Parathyroid adenoma (tissue), 2 donors: ENCODE measurements around the gene SMAD7.

Source experiments
- H2AFZ ChIP-seq: fragments of 300-600 bp; sonication (generic); one replicate; pipeline ENCODE4 v1.7.0; 2017; ENCODE audit warnings: antibody characterized with exemption, mild to moderate bottlenecking
- H3K27ac ChIP-seq: fragments of 300-600 bp; sonication (generic); one replicate; pipeline ENCODE4 v1.7.0; 2017
- H3K27me3 ChIP-seq: fragments of 300-600 bp; sonication (generic); one replicate; pipeline ENCODE4 v1.7.0; 2017; ENCODE audit warnings: low read length; ENCODE audit not compliant: control insufficient read depth, insufficient read depth
- H3K36me3 ChIP-seq: fragments of 300-600 bp; sonication (generic); one replicate; pipeline ENCODE4 v1.7.0; 2017; ENCODE audit warnings: low read length; ENCODE audit not compliant: control insufficient read depth, insufficient read depth
- H3K4me1 ChIP-seq: fragments of 300-600 bp; sonication (generic); one replicate; pipeline ENCODE4 v1.7.0; 2017; ENCODE audit warnings: control low read depth
- H3K4me2 ChIP-seq: fragments of 300-600 bp; sonication (generic); one replicate; pipeline ENCODE4 v1.7.0; 2017; ENCODE audit warnings: low read length
- H3K4me3 ChIP-seq: fragments of 300-600 bp; sonication (generic); one replicate; pipeline ENCODE4 v1.7.0; 2017; ENCODE audit warnings: low read depth, low read length
- H3K79me2 ChIP-seq: fragments of 300-600 bp; sonication (generic); one replicate; pipeline ENCODE4 v1.7.0; 2017; ENCODE audit warnings: control low read depth
- H3K9ac ChIP-seq: fragments of 300-600 bp; sonication (generic); one replicate; pipeline ENCODE4 v1.7.0; 2017; ENCODE audit warnings: mild to moderate bottlenecking
- H3K9me3 ChIP-seq: fragments of 300-600 bp; sonication (generic); one replicate; pipeline ENCODE4 v1.7.0; 2017; ENCODE audit warnings: low read length; ENCODE audit not compliant: control insufficient read depth
- CTCF ChIP-seq: fragments of 300-600 bp; sonication (generic); IDR thresholded peaks from one replicate; pipeline ENCODE4 v1.7.0; 2017; ENCODE audit warnings: antibody characterized with exemption, mild to moderate bottlenecking
- donor health status: primary hyperparathyroidism.

SMAD7 gene

GRCh38 chr18:48950536-48951447, at the start of gene SMAD7:
Gene SMAD7, minus strand, starts transcription at chr18:48950965. Its CDS starts 541 bp downstream, at chr18:48950424.
- no peaks in the 10 kb centered on the region for H3K36me3 ChIP-seq
- peaks cover 26% of the 10 kb centered on the region for H3K4me1 ChIP-seq
- H2AFZ ChIP-seq: peak within 1 kb of the TSS; percentile 79
- H3K27ac ChIP-seq: peak within 1 kb of the TSS; percentile 89
- H3K4me3 ChIP-seq: peak within 1 kb of the TSS; percentile 90
- H3K9ac ChIP-seq: peak within 1 kb of the TSS; percentile 61
- TF ChIP-seq CTCF: no peak
- H3K9me3 ChIP-seq: no peaks in the 10 kb centered on the region
- H3K4me2 ChIP-seq: peak within 1 kb of the TSS; percentile 97
- H3K79me2 ChIP-seq: peaks cover 29% of the 10 kb centered on the region
- H3K27me3 ChIP-seq: no peaks in the 10 kb centered on the region

- no peak for TF ChIP-seq CTCF
- no peak overlapping the region for H3K4me3 ChIP-seq
- H3K4me2 ChIP-seq: no peak overlapping the region
- H3K9me3 ChIP-seq: no peaks in the 10 kb centered on the region
- H3K27me3 ChIP-seq: no peaks in the 10 kb centered on the region
- no peaks in the 10 kb centered on the region for H3K79me2 ChIP-seq
- no peaks in the 10 kb centered on the region for H3K36me3 ChIP-seq
- no peak overlapping the region for H2AFZ ChIP-seq
- peaks cover 11% of the 10 kb centered on the region for H3K4me1 ChIP-seq
- H3K27ac ChIP-seq: no peak overlapping the region
- H3K9ac ChIP-seq: no peak overlapping the region
These were observed 48.8 kb upstream of the SMAD7 start for GRCh38 chr18:48999569-48999968.

- H3K9me3 ChIP-seq: no peaks in the 10 kb centered on the region
- H3K4me2 ChIP-seq: no peak overlapping the region
- H3K27ac ChIP-seq: no peak overlapping the region
- no peak for TF ChIP-seq CTCF
- no peaks in the 10 kb centered on the region for H3K27me3 ChIP-seq
- H3K79me2 ChIP-seq: no peaks in the 10 kb centered on the region
- H2AFZ ChIP-seq: no peak overlapping the region
- H3K9ac ChIP-seq: no peak overlapping the region
- peaks cover 11% of the 10 kb centered on the region for H3K4me1 ChIP-seq
- no peaks in the 10 kb centered on the region for H3K36me3 ChIP-seq
- no peak overlapping the region for H3K4me3 ChIP-seq
These were observed 47.4 kb upstream of the SMAD7 start for GRCh38 chr18:48997985-48998831.

GRCh38 chr18:48997681-48997984, 46.9 kb upstream of the SMAD7 start:
- no peak overlapping the region for H3K27ac ChIP-seq
- no peaks in the 10 kb centered on the region for H3K27me3 ChIP-seq
- H3K9ac ChIP-seq: no peak overlapping the region
- H2AFZ ChIP-seq: peak overlapping the region; percentile 68
- peak overlapping the region; percentile 5 for H3K4me3 ChIP-seq
- no peaks in the 10 kb centered on the region for H3K79me2 ChIP-seq
- H3K4me1 ChIP-seq: peaks cover 11% of the 10 kb centered on the region
- H3K36me3 ChIP-seq: no peaks in the 10 kb centered on the region
- no peak for TF ChIP-seq CTCF
- no peak overlapping the region for H3K4me2 ChIP-seq
- no peaks in the 10 kb centered on the region for H3K9me3 ChIP-seq
